Hindlimb muscle (tissue), 1 donor: ENCODE results near the gene PASD1. TPM values are rescaled to one million over a fixed set of nuclear protein-coding genes. Genes with fewer than 3 reads are reported as not detected.
"Not testable (repeated sequence)": the region's sequence is repeated elsewhere in the genome, so short reads cannot be mapped to it uniquely, and the experiment has no call there.

ENCODE experiments used
- DNase-seq: peaks from one replicate; pipeline ENCODE4 v3.0.0-alpha.2; 2013
- polyA plus RNA-seq: library from polyadenylated mRNA; unstranded; fragments of 120-200 nt; gene quantifications from one replicate; pipeline ENCODE4 v1.2.1, GENCODE V29; 2013; ENCODE audit not compliant: insufficient read length

PASD1 gene
- 0.18 TPM for polyA plus RNA-seq

- no peak for DNase-seq
These were observed at the start of gene PASD1 for GRCh38 chrX:151563449-151563848. Gene PASD1, plus strand, starts transcription at chrX:151563675. Its CDS starts 37,879 bp downstream, at chrX:151601554.

DNA sequence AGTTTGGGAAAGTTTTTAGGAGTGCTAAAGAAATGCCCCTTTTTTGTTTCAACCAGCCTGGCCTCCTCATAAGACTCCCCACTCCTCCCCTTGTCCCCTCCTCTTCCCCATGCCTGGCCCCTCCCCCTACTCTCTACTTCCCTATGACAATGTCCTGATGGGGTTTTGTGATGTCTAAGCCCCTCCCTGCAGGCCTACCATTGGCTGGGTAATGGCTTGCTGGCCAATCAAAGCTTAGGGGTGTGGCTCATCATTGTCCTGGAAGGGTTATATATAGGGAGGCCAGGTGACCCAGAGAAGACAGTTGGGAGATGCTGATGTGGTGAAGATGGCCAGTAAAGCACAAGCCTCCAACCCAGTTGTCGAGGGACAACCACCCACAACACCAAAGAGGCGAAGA, 48.2 kb upstream of the PASD1 start:
- DNase-seq, result no peak

DNA sequence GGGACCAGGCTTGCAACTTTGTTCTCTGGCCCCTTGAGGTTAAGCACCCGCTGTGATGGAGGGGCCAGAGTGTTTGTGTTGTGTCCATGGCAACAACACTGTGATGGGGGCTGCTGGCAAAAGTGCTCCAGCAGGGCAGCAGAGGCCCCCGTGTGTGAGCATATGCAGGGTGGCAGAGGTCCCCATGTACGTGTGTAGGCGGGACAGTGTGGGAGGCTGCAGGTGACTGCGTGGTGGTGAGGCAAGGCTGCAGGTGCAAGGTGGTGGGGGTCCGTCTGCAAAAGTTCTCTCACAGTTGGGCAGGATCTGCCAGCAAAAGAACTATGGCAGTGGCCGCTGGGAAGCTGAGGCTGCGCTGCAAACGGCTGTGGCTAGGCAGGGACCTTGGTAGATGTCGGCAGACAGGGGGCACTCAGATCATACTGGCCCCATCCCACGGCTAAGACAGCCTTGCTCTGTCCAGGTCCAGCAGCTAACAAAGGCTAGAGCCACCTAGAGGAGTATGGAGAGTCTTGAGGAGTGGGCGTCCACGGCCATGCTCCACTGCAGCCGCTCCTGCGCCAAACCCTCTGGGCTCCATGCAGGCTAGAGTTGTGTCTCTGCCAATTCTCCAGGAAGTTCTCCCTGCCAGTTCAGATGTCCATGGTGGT, 46.8 kb upstream of the PASD1 start:
- no peak for DNase-seq

DNA sequence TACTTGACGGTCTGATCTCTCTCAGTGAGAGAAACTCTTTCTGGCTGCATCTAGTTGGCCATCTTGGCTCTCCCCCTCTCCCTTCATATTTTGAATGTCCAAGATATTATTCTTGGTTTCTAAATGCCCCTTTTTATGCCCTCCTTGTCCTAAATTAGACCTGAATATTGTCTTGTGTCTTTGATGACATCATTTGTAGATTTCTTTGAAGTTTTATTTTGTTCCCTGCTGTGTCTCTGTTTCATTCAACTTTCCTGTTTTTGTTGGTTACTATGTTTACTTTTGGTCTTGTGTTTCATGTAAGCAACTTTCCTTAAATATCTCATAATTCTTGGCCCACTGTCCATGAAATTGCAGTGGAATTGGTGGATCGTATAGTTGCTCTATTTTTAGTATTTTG, 46.1 kb upstream of the PASD1 start:
- no peak for DNase-seq

DNA sequence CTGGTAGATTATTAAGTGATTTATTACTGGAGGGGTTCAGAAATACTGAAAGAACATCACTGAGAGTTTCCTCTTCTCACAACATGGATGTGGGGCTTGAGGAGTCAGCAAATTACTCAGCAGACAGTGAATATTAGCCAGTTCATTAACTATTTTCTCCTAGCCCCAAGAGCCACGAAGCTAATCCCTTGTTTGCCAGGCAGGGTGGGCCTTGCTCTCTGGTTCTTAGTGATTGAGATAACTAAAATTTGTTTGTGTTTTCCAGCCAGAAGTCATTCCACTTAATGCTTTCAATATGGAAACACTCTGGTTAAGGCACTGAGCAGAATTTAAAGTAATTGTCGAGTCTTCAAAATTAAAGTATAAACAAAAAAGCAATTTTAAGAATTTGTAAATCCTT, 40.1 kb upstream of the PASD1 start:
- DNase-seq, result no peak

DNA sequence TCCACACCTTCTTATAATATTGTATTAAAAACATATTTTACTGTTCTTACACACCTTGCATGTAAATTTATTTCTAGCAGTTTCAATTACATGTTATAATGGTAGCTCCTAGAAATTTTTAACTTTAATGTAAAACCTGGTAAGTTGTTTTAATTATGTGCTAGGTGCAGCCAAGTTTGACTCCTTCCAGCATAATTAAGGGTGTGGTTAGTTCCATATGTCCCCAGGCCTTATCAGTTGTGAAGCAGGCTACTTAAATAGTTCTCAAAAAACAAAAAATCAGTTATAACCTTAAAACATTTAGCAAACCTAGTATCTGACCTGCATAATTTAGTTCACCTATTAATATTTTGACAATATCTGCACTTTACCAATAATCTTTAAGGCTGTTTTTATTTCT, 26.9 kb upstream of the PASD1 start:
- no peak for DNase-seq

DNA sequence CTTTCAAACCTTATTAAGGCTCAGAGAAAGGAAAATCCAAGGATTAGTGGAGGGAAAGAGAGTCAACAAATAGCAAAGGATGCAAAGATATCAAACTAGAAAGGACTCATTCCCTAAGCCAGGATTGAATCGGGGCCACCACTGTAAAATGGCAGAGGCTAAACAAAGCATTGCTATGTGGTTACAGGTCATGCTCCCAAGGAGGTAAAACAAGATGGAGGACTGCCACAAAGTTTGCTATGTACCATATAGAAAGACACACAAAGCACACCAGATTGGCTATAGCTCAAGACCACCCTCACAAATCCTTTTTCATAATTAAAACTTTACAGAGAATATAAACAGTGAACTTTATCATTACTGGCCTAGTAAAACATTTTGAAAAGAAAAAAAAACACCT, 25.9 kb upstream of the PASD1 start:
- DNase-seq, result no peak

GRCh38 chrX:151538190-151539122, 25.0 kb upstream of the PASD1 start:
- DNase-seq, result no peak

DNA sequence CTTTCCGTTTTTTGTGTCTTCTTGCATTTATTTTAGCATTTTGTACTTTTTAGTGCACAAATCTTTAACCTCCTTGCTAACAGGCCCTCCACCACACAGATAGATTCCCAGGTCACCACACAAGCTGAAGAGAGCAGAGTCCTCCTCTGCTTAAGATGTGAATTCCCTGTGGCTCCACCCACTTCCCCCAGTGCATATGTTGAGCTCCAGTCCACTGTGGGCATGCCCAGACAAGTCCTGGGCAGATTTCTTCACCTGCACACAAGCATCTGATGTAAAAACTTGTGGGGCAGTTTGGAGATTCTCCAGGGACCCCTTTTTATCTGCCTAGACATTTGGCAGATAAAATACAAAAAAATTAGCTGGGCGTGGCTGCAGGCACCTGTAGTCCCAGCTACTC, 19.8 kb upstream of the PASD1 start:
- DNase-seq, result no peak

- DNase-seq, result not testable (repeated sequence)
These were observed 17.2 kb upstream of the PASD1 start for GRCh38 chrX:151546226-151546625.

- not testable (repeated sequence) for DNase-seq
These were observed 12.3 kb upstream of the PASD1 start for GRCh38 chrX:151551176-151551575.

- DNase-seq, result no peak
These were observed 10.7 kb upstream of the PASD1 start for GRCh38 chrX:151552743-151553142.

DNA sequence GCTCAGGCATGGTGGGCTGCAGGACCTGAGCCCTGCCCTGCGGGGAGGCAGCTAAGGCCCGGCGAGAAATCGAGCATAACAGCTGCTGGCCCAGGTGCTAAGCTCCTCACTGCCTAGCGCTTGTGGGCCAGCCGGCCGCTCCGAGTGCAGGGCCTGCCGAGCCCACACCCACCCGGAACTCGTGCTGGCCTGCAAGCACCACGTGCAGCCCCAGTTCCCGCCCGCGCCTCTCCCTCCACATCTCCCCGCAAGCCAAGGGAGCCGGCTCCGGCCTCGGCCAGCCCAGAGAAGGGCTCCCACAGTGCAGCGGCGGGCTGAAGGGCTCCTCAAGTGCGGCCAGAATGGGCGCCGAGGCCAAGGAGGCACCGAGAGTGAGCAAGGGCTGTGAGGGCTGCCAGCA, 8.2 kb upstream of the PASD1 start:
- not testable (repeated sequence) for DNase-seq

DNA sequence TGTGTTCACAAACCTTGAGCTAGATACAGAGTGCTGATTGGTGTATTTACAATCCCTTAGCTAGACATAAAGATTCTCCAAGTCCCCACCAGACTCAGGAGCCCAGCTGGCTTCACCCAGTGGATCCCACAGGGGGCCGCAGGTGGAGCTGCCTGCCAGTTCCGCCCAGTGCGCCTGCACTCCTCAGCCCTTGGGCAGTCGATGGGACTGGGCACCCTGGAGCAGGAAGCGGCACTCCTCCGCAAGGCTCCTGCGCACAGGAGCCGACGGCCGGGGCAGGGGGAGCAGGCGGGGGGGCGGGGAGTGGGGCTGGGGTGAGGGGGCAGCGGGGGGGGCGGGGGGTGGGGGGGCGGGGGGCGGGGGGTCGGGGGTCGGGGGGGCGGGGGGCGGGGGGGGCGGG, 990 bp upstream of the PASD1 start:
- DNase-seq, result not testable (repeated sequence)

DNA sequence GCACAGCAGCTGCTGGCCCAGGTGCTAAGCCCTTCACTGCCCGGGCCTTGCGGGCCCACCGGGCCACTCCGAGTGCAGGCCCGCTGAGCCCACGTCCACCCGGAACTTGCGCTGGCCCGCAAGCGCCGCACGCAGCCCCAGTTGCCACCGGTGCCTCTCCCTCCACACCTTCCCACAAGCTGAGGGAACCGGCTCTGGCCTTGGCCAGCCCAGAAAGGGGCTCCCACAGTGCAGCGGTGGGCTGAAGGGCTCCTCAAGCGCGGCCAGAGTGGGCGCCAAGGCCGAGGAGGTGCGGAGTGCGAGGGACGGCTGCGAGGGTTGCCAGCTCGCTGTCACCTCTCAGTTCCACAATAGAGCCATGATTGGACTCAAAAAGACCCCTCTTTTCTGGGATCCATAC, 472 bp upstream of the PASD1 start:
- DNase-seq, result not testable (repeated sequence)

DNA sequence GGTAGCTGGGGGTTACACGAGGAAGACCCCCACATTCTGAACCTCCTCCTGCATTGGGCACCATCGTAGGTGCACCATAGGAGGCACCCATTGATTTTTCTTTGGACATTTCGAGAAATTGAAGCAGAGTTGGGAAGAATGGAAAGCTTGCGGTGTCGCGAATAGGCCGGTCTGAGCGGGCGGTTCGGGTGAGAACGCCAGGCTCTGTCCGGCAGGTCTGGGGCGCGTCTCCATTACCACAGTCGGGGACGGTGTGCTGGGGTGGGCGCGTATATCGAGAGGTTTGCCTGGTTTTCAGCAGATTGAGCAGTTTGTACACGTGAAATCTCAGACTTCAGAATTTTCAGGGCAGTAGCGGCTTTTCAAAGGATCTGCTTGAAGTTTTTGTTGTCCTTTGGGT, 560 bp downstream of the PASD1 start:
- no peak for DNase-seq

GRCh38 chrX:151566872-151567271, 3.4 kb downstream of the PASD1 start:
- not testable (repeated sequence) for DNase-seq

DNA sequence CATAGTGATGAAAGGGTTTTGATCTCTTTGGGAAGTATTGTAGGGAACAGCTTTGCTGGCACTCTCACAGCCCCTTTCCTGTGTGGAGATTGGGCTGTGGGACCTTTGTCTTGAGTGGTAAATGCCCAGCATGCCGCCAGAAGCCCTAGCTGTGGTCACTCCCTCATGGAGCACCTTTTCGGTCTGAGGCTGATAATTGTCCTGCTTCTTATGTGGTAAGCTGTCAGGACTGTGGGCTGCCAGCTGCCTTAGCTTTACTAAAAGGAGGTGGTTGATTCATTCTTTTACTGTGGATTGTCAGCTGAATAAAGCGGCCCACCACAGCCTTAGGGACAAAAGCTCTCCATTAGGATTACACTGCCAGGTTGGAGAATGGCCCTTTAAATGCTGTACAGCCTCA, 7.1 kb downstream of the PASD1 start:
- DNase-seq, result no peak

- DNase-seq, result not testable (repeated sequence)
These were observed 29.9 kb downstream of the PASD1 start for GRCh38 chrX:151593384-151593783.

DNA sequence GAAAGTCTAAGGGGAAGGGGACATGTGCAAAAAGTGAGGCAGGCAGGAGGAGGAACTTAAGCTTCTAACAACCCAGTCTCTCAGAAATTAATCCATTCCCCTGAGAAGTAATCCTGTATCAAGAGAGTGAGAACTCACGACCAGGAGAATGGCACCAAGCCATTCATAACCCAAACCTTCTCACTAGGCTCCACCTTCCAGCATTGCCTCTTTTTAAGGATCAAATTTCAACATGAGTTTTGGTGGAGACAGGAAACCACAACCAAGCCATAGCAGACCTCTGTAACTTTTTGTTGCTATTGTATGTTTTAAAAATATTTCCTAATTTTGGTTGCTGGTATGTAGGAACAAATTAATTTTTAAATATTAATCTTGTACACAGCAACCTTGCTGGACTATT, 32.8 kb downstream of the PASD1 start:
- no peak for DNase-seq

DNA sequence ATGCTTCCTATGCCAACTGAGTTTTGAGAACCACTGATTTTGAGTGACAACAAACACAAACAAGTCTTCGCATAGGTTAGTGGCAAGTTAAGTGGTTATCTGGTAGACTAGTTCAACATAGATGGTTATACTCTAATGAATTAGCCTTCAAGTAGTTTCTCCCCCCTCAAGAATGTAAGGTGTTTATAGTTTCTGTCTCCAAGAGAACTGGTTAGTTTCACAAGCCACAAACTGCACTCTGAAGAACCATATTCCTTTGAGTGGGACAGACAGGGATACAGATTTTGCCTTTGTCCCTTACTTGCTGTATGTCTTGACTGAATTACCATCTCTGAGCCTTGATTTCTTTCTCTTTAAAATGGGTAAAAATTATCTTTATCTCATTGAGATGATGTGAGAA, 41.5 kb downstream of the PASD1 start:
- no peak for DNase-seq

DNA sequence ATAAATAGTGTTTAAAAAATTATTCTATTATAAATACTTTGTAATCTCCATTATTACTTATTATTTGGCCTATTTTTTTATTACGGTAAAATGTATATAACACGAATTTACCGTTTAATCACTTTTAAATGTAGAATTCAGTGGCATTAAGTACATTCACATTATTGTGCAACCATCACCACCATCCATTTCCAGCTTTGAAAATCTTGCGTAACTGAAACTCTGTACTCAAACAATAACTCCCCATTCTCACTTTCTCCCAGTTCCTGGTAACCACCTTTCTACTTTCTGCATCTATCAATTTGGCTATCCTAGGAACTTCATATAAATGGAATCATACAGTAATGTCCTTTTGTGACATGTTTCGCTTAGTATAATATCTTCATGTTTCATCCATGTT, 45.7 kb downstream of the PASD1 start:
- DNase-seq, result no peak

DNA sequence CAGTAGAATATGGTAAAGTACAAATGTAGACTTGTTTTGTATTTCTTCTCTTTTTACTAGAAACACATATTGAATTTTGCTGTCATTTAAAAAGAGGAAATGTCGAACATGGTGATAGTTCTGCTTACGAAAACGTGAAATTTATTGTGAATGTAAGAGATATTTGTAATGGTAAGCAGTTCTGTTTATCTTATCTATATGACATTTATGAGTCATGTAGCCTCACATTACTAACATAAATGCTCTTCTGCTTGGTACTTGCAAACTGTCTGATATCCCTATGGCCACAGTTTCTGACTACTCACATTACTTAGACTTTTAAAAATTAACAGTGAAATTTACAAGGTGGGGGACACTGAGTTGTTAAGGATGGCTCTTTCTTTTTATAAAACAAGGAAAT, 57.9 kb downstream of the PASD1 start:
- DNase-seq, result no peak

GRCh38 chrX:151624677-151625076, 61.2 kb downstream of the PASD1 start:
- DNase-seq, result no peak
